NT2/D1 (cell line): ENCODE results near the gene ZNF562.
A peak's percentile ranks its signal among the peaks of the same experiment; 100 is the strongest.
"Not testable (repeated sequence)": the region's sequence is repeated elsewhere in the genome, so short reads cannot be mapped to it uniquely, and the experiment has no call there.

Experiments
- DNase-seq: peaks from one replicate; pipeline ENCODE4 v3.0.0-alpha.2; 2011; ENCODE audit warnings: low read depth, low spot score
- H3K27me3 ChIP-seq: 2 replicates; pipeline ENCODE4 v1.6.0; 2011; ENCODE audit warnings: mild to moderate bottlenecking; ENCODE audit not compliant: insufficient read length, insufficient read depth
- H3K36me3 ChIP-seq: 2 replicates; pipeline ENCODE4 v1.6.1; 2011; ENCODE audit warnings: mild to moderate bottlenecking, low read length, mixed read lengths; ENCODE audit not compliant: insufficient read depth, insufficient read length
- H3K4me1 ChIP-seq: 2 replicates; pipeline ENCODE4 v1.5.1; 2011; ENCODE audit not compliant: insufficient read depth, insufficient read length
- H3K4me3 ChIP-seq: 2 replicates; pipeline ENCODE4 v1.5.1; 2011; ENCODE audit warnings: low read depth; ENCODE audit not compliant: insufficient read length
- H3K9ac ChIP-seq: 2 replicates; pipeline ENCODE4 v1.6.0; 2011; ENCODE audit warnings: low read depth; ENCODE audit not compliant: insufficient read length
- H3K9me3 ChIP-seq: 2 replicates; pipeline ENCODE4 v1.5.1; 2011; ENCODE audit warnings: mild to moderate bottlenecking, low read length; ENCODE audit not compliant: insufficient read depth
- SUZ12 ChIP-seq: IDR thresholded peaks from 2 replicates; pipeline ENCODE4 v1.6.1; 2011; ENCODE audit not compliant: insufficient read length, insufficient read depth; ENCODE audit errors: extremely low read depth
- YY1 ChIP-seq: IDR thresholded peaks from 2 replicates; pipeline ENCODE4 v1.6.1; 2011; ENCODE audit not compliant: insufficient read length, insufficient read depth
- ZNF274 ChIP-seq: IDR thresholded peaks from 2 replicates; pipeline ENCODE4 v1.6.1; 2011; ENCODE audit warnings: mild to moderate bottlenecking, low read depth, low read length

ZNF562 gene

GRCh38 chr19:9702186-9702585 is 27.3 kb upstream of the ZNF562 start:
- Histone ChIP-seq H3K9ac (no peak overlapping the region), H3K4me3 (no peak overlapping the region), H3K9me3 (peaks cover 8% of the 10 kb centered on the region; the same call in 1 of the 2 replicates), H3K4me1 (no peaks in the 10 kb centered on the region), H3K27me3 (no peaks in the 10 kb centered on the region), H3K36me3 (no peaks in the 10 kb centered on the region)
- TF ChIP-seq YY1 (no peak), SUZ12 (no peak), ZNF274 (no peak)
- no peak for DNase-seq

DNA sequence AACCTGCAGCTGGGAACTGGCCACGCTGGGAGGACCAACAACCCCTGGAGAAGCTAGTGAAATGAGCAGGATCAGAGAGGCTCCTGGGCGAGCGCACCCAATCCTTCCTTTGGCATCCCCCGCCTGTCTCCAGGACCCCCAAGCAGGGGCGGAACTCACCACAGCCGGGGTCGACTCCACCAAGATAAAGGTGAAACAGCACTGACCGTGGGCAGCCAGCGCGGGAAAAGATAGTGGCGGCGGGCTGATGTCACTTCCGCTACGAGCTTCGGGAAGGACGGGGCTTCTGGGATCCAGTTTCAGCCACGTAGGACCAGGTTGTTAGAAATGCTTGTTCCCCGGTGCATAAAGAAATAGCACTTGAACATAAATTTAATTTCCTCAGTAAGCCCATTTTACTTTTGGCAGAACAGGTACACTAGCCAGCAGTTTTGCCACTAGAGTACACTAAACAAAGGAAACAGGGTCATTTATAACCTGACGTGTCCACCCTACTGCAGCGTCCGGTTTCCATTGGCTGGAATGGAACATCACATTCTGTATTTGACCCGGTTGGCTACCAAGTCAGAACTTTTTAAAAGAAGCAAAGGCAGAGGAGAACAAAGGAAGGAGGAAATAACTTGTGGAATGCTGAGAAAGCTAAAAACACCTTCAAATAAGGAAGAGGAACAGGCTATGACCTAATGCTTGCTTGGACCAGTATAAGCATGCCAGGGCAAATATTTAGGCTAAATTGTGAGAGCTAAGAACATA is 25.5 kb upstream of the ZNF562 start:
- Histone ChIP-seq H3K27me3 (no peaks in the 10 kb centered on the region), H3K36me3 (no peaks in the 10 kb centered on the region), H3K4me3 (no peak overlapping the region), H3K9ac (no peak overlapping the region), H3K9me3 (peaks cover 8% of the 10 kb centered on the region; the same call in 1 of the 2 replicates), H3K4me1 (no peaks in the 10 kb centered on the region)
- DNase-seq = no peak
- TF ChIP-seq SUZ12 (no peak), YY1 (no peak), ZNF274 (no peak)

DNA sequence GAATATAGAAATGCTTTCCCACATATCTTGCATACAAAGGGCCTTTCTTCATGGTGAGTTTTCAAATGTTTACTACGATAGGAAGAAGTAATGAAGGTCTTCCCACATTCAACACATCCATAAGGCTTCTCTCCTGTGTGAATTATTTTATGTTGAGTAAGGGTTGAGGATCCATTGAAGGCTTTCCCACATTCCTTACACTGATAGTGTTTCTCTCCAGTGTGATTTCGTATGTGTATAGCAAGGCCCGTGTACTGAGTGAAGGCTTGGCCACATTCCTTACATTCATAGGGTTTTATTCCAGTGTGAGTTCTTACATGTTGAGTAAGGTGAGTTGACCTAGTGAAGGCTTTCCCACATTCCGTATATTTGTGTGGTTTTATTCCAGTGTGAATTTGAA is 15.4 kb upstream of the ZNF562 start:
- not testable (repeated sequence) for H3K4me3 ChIP-seq, H3K27me3 ChIP-seq, H3K9ac ChIP-seq, H3K36me3 ChIP-seq, DNase-seq, H3K4me1 ChIP-seq
- H3K9me3 ChIP-seq = peaks cover 43% of the 10 kb centered on the region

DNA sequence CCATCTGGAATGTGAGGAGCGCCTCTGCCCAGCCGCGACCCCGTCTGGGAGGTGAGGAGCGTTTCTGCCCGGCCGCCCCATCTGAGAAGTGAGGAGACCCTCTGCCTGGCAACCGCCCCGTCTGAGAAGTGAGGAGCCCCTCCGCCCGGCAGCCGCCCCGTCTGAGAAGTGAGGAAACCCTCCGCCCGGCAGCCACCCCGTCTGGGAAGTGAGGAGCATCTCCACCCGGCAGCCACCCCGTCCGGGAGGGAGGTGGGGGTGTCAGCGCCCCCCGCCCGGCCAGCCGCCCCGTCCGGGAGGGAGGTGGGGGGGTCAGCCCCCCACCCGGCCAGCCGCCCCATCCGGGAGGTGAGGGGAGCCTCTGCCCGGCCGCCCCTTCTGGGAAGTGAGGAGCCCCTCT is 5.1 kb upstream of the ZNF562 start:
- not testable (repeated sequence) for H3K4me3 ChIP-seq, DNase-seq, H3K4me1 ChIP-seq, H3K27me3 ChIP-seq, H3K9ac ChIP-seq, H3K9me3 ChIP-seq, H3K36me3 ChIP-seq

DNA sequence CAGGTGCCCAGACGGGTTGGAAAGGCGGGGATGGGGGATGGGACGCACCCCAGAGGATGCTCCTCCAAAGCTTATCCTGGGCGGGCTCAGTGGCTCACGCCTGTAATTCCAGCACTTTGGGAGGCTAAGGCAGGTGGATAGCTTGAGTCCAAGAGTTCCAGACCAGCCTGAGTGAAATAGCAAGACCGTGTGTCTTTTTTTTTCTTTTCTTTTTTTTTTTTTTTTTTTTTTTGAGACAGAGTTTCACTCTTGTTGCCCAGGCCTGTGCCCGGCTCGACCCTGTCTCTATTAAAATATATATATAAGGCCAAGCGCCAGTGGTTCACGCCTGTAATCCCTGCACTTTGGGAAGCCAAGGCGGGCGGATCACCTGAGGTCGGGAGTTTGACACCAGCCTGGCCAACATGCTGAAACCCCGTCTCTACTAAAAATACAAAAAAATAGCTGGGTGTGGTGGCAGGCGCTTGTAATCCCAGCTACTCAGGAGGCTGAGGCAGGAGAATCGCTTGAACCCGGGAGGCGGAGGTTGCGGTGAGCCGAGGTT is 530 bp upstream of the ZNF562 start:
- not testable (repeated sequence) for H3K27me3 ChIP-seq, H3K4me1 ChIP-seq
- Histone ChIP-seq H3K4me3 (peak overlapping the region; percentile 77), H3K36me3 (peaks cover 32% of the 10 kb centered on the region), H3K9me3 (peaks cover 47% of the 10 kb centered on the region), H3K9ac (peak overlapping the region; percentile 71)
- peak; percentile 70 for DNase-seq

GRCh38 chr19:9673912-9674662 is 813 bp downstream of the ZNF562 start:
- no peaks in the 10 kb centered on the region for H3K4me1 ChIP-seq
- H3K27me3 ChIP-seq = no peaks in the 10 kb centered on the region
- H3K4me3 ChIP-seq = peak overlapping the region; percentile 77
- DNase-seq = no peak
- H3K9ac ChIP-seq = peak overlapping the region; percentile 71
- peaks cover 53% of the 10 kb centered on the region for H3K9me3 ChIP-seq
- TF ChIP-seq SUZ12 = no peak
- no peak for TF ChIP-seq YY1
- no peak for TF ChIP-seq ZNF274
- H3K36me3 ChIP-seq = peaks cover 36% of the 10 kb centered on the region

DNA sequence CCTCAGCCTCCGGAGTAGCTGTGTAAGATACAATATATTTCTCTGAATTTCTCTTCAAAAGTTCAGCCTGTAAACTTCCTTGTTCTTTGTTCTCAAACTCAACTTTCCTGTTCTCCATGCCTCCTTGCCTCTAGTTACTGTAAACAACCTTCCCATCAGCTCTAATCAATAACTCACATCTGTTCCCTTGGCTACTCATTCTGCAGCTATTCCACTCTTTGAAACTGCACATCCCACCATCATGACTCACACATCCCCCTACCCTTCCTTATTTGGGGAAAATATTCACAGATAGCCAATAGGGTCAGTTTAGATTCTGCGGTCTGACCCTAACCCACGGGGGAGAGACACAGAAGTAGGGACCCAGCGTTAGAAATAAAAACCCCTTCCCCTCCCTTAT is 2.0 kb downstream of the ZNF562 start:
- no peaks in the 10 kb centered on the region for H3K27me3 ChIP-seq
- no peak for DNase-seq
- TF ChIP-seq SUZ12 = no peak
- H3K9me3 ChIP-seq = peaks cover 59% of the 10 kb centered on the region
- no peak overlapping the region for H3K9ac ChIP-seq
- no peaks in the 10 kb centered on the region for H3K4me1 ChIP-seq
- no peak overlapping the region for H3K4me3 ChIP-seq
- peaks cover 41% of the 10 kb centered on the region for H3K36me3 ChIP-seq

- H3K9me3 ChIP-seq = peaks cover 67% of the 10 kb centered on the region
- no peaks in the 10 kb centered on the region for H3K27me3 ChIP-seq
- peaks cover 41% of the 10 kb centered on the region for H3K36me3 ChIP-seq
- TF ChIP-seq YY1 (no peak), SUZ12 (no peak), ZNF274 (no peak)
- no peaks in the 10 kb centered on the region for H3K4me1 ChIP-seq
- no peak overlapping the region for H3K9ac ChIP-seq
- no peak for DNase-seq
- H3K4me3 ChIP-seq = no peak overlapping the region
Observed at GRCh38 chr19:9671655-9672054, 3.2 kb downstream of the ZNF562 start.
